NCI-H69 (cell line): ENCODE results near the gene TEAD4.

Experiments used
- DNase-seq: peaks from one replicate; lab custom pipeline; 2025; lab: John Stamatoyannopoulos, UW

The TEAD4 gene

DNA sequence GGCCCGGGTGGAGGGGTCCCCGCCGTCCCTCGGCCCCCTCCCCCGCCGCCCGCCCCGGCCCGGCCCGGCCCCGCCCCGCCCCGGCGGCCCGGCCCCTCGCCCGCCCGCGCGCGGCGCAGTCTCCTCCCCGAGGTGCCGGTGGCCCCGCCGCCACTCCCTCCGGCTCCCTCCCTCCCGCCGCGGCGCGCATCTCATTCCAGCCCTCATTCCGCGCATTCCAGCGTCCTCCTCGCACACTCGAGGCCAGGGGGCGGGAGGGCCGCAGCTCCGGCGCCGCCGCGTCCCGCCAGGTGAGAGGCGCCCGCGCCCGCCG, at the start of gene TEAD4:
Gene TEAD4, plus strand, starts transcription at position 206 of the 313 bp plus-strand sequence.
- peak; percentile 87 for DNase-seq

DNA sequence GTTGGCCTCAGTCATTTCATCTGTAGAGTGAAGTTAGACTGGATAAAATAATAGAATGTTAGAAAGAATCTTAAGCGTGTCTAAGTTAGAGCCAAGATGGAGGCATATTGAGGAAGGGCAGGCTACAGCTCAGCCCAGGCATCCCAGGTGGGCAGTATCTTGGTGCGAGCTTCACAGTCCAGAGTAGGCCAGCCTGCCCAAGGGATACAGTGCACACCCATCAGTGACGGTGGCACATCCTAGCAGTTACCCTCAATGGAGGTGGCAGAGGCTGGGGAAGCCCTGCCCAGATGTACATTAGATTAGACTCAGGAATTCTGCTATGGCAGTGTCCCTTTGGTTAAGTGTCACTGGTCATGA, 47.0 kb upstream of the TEAD4 start:
- no peak for DNase-seq

DNA sequence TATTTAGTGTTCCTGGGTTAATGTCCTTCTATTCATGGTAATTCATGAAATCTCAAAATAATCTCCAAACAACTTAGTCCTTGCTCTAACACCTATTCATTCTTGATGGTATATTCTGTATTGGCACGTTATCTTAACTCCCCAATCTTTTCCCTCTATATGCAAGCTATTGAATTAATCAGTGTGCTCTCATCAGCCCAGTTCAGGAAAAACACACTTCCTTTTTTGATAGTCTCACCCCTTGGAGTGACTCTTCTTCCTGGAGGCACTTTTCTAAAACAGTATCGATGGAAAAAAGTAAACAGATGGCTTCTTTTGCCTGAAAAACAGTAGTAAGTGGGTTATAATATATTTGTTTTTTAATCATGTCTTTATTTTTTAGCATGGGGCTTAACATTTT, 39.9 kb upstream of the TEAD4 start:
- no peak for DNase-seq

DNA sequence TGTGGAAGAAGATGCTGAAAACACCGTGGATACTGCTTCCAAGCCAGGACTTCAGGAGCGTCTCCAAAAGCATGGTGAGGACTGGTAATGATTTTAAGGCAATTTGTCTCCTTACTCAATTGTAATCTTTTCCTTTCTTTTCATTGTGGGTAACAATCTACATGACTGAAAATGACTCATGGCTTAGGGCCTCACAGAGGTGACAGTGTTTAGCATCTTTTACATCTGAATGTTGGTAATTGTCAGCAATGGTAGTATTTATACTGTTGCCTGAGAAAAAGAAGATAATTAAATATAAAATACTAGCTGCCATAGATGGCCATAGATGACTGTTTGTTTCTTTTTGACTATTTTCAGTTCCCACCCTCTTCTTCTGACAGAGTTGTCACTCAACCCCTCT, 36.9 kb upstream of the TEAD4 start:
- no peak for DNase-seq

DNA sequence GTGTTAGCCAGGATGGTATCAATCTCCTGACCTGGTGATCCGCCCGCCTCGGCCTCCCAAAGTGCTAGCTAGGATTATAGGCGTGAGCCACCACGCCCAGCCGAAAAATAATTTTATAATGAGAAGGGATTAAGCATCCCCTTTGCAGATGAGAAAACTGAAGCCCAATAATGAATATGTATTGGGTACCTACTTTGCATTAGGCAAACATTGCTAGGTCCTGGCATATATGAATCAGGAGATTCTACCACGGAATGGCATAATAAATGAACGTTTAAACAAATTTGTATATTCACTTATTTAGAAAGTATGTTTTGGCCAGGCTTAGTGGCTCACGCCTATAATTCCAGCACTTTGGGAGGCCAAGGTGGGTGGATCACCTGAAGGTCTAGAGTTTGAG, 36.1 kb upstream of the TEAD4 start:
- no peak for DNase-seq

DNA sequence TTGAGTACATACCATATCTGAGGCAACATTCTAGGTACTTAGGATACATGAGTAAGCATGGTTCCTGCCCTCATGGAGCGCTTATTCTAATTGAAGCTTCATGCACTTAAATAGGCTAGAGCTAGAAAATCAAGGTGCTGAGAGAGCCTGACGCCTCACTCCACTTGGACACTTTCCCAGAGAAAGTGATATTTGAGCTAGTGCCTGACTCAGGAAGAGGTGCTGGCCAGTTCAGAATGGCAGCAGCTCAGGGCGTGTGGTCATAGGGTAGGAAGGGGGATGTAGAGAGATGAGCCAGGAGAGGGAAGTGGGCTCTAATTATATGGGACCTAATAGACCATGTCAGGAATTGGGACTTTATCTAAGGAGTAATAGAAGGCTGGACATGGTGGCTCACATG, 35.2 kb upstream of the TEAD4 start:
- no peak for DNase-seq

DNA sequence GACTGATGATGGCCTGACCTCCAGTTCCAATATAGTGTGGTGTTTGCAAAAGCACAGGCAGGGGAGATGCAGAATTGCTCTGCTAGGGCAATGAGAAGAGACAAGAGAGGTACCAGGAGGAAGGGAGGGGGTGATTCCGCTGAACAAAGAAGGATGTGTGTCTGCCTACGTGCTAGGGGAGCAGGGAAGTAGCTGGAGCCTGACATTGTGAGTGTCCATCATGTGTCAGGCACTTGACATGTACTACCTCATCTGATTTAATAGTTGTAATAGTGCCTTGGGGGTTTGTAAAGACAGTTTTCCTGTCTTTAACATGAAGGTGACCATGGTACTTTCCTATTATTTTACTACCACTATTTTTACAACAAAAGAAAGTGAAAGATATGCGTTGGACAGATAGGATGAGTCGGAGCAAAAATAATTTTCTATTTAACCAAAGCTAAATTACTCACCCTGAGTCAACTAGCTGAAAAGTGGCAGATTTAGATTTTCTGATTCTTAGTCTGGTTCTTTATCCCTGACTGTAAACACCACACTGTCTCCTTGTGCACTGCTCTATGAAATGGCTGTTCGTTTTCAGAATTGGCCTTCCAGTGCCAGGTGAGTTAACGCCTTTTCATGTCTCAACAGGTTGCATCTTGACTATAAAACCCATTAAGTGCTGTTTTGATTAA, 33.7 kb upstream of the TEAD4 start:
- DNase-seq, result no peak

DNA sequence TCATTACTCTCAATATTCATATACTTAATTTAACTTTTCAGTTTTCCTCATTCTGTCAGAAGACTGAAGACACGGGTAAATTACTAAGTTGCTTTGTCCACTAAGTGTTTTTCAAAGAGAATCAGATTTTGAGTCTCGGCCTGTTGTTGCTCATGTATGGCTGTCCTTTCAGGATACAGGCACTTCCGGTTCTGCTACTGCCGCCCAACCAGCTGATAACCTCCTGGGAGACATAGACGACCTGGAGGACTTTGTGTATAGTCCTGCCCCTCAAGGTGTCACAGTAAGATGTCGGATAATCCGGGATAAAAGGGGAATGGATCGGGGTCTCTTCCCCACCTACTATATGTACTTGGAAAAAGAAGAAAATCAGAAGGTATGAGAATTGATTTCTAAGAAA, 28.3 kb upstream of the TEAD4 start:
- no peak for DNase-seq

DNA sequence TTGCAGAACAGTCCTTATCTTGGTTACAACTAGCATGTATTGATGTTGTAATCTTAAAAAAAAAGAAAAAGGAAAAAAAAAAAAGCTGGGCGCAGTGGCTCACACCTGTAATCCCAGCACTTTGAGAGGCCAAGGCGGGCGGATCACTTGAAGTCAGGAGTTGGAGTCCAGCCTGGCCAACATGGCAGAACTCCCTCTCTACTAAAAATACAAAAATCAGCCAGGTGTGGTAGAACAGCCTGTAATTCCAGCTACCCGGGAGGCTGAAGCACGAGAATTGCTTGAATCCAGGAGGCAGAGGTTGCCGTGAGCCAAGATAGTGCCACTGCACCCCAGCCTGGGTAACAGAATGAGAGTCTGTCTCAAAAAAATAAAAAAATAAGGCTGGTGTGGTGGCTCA, 25.6 kb upstream of the TEAD4 start:
- DNase-seq, result no peak

DNA sequence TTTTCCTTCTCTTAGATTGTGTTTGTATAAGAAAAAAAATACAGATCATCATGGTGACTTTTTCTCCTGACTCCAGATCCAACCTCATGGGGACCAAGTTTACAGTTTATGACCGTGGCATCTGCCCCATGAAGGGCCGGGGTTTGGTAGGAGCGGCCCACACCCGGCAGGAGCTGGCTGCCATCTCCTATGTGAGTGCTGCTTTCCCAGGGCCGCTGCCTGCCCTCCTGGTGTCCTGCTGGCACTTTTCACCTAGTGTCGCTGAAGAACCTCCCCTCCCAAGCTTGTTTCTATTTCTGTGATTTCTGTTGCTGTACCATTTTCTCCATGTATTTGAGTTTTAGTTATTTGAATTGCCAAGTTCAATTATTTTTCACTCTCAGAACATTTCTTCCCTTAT, 24.8 kb upstream of the TEAD4 start:
- DNase-seq, result no peak

DNA sequence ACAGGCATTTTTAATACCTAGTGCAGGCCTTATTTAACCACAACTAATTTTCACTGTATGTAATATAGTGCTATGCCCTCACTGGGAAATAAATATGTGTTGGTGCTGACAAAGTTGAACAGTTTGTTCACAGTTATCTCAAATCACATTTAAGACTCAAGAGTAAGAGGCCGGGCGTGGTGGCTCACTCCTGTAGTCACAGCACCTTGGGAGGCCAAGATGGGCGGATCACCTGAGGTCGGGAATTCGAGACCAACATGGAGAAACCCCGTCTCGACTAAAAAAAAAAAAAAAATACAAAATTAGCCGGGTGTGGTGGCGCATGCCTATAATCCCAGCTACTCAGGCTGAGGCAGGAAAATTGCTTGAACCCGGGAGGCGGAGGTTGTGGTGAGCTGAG, 22.9 kb upstream of the TEAD4 start:
- DNase-seq, result no peak

DNA sequence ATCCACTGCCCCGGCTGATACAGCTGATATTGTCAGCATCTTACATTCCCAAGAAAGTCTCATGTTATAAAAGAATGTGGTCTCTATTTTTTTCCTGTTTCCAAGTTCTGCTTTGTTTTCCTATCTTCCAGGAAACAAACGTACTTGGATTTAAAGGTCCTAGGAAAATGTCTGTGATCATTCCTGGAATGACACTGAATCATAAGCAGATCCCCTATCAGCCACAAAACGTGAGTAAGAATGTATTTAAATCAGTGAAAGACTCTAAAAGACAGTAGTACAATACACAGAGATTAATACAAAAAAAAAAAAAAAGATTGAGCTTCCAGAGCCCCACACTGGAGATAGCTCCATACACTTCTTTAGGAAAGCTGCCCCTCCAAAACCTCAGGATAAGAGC, 21.7 kb upstream of the TEAD4 start:
- DNase-seq, result no peak

DNA sequence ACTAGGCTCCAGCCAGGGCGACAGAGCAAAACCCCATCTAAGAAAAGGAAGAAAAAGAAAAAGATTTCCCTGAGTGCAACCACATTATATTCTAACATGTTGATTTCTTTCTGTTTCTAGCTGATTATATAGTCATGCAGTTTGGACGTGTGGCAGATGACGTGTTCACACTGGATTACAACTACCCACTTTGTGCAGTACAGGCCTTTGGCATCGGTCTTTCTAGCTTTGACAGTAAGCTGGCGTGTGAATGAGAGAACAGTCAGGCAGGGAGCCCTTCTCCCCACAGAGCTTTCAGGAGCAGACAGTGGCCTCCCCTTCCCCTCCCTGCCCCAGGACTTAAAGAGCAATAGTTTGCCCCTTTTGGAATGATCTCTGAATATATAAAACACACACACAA, 20.0 kb upstream of the TEAD4 start:
- DNase-seq, result no peak

DNA sequence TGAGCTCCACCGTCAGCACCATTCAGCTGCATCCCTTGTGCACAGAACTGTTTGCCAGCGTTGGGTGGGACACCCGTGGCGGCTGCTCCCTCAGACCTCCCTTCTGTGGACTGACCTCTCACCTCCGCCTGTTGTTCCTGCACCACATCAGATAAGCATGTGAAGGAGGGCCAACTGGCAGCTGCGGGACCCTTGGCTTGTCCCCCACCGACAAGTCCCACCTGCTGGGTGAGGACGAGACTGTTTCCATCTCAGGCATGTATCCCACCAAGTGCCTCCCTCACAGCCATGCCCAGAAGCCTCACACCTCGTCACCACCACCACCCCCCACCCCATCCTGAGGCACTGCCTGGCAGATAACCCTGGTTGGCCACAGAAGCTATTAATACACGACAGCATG, 18.6 kb upstream of the TEAD4 start:
- no peak for DNase-seq

DNA sequence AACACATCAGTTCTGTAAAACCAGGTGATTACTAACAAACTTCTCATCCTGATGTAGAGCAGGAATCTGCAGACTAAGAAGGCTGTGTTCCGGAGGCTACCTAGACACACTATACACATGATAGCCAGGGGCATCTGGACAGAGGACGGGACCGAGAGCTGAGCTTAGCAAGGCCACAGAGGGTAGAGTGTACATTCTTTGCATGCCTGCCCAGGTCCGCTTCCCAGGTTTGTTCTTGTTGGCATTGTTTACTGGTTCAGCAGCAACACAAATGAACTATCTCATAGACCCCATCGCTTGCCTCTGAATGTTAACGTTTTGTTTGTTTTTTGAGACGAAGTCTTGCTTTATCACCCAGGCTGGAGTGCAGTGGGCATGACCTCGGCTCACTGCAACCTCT, 17.7 kb upstream of the TEAD4 start:
- DNase-seq, result no peak

DNA sequence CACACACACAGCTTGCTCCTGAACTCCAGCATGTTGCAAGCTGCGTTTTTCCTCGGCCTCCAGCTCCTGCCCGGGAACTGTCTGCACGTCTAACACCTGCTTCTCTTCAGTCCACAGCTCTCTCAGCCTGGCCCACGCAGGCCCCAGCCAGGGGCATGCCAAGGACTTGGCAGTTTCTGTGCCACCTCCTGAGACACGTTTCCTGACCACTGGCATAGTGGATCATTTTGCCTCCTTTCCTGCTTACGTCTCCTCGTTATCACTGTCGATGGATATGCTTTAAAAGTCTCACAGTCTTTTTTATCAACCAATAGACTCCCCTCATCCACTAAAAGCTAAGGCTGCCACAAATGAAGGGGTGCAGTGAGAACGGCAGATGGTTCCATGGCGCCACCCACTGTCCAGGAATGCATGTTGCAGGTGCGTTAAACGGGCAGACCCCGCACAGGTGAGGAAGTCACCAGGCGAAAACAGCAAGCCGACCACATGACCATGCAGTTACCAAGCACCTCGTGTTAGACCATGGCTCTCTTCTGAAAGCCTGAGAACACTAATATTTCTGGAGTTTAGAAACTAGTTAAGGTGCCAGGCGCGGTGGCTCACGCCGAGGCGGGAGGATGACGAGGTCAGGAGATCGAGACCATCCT, 14.7 kb upstream of the TEAD4 start:
- DNase-seq, result peak; percentile 81

DNA sequence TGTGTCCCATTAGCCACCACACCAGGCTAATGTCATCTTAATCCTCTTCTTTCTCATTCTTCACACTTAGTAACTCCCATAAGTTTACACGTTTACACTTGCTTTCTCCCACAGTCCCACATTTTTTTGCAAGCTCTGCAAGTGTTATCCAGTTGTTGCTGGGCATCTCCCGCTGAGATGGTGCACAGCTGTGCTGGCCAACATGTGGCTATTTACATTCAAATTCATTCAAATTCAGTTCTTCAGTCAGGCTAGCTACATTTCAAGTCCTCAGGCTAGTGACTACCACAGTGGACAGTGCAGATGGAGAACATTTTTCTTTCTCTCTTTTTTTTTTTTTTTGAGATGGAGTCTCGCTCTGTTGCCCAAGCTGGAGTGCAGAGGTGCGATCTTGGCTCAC, 9.8 kb upstream of the TEAD4 start:
- DNase-seq, result no peak

DNA sequence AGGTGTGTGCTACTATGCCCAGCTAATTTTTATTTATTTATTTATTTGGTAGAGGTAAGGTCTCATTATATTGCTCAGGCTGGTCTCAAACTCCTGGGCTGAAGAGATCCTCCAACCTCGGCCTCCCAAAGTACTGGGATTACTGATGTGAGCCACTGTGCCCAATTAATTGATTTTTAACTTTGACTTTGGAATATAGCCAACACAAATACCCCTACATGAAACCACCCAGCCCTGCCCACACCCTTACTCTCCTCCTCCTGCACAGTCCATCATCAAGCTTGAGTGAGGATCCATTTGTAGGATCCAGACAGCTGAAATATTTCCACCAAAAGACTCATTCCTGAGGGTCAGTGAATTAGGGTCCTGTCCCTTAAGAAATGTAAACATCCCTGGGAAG, 3.3 kb upstream of the TEAD4 start:
- DNase-seq, result no peak

DNA sequence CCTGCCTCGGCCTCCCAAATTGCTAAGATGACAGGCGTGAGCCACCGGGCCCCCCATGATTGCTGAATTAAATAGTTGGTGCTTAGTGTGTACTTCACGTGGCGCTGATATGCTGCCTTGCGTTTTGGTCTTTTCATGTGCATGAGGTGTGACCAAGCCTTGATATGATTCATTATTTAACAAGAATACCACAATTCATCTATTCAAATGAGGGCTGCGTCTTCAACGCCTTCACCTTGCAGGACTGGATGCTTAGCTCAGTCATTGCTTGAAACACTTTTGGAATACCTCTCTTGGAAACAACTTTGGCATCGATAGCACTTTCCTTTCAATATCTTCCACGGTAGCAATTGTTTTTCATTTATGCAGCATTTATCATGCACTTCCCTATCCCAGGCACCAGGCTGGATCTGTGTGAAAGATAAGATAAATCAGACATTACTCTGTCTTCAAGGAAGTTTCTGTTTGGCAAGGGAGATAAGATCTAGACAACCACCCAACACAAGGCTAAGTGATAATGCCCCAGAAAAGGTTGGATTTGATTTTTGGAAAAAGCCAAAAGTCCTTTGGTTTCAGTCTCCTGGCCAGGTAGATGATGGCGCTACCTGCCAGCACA, 1.3 kb upstream of the TEAD4 start:
- DNase-seq, result peak; percentile 45

DNA sequence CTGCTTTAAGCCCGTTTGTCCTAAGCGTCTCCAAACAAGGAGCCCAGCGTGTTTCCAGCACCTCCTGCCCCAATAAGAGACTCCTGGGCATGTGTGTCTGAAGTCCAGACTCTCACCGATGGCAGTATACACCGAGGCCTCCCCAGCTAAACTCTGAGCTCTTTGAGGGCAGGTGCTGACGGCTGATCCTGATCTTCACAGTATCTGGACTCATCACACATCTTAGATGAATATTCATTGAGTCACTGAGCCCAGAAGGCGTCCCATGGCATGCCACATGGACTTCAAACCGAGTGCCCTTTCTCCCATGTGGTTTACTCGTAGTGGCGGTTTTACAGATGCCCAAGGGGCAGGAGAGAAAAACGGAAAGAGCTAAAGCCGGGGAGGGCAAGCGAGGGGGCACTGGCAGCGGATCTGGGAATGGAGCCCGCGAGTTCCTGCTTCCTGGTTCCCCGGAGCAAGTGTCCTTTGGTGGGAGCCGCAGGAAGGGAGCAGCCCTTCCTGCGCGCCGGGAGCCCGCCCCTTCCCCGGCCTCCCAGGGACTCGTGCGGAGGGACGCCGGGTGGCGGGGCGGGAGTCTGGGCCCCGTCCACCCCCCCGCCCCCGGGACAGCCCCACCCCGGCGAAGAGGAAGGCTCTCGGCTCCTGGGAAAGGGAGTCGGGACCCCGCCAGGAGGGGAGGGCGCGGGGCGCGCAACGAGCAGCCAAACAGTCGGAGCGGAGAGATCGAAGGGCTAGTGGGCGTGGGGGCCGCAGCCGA, 585 bp upstream of the TEAD4 start:
- DNase-seq, result peak; percentile 83

DNA sequence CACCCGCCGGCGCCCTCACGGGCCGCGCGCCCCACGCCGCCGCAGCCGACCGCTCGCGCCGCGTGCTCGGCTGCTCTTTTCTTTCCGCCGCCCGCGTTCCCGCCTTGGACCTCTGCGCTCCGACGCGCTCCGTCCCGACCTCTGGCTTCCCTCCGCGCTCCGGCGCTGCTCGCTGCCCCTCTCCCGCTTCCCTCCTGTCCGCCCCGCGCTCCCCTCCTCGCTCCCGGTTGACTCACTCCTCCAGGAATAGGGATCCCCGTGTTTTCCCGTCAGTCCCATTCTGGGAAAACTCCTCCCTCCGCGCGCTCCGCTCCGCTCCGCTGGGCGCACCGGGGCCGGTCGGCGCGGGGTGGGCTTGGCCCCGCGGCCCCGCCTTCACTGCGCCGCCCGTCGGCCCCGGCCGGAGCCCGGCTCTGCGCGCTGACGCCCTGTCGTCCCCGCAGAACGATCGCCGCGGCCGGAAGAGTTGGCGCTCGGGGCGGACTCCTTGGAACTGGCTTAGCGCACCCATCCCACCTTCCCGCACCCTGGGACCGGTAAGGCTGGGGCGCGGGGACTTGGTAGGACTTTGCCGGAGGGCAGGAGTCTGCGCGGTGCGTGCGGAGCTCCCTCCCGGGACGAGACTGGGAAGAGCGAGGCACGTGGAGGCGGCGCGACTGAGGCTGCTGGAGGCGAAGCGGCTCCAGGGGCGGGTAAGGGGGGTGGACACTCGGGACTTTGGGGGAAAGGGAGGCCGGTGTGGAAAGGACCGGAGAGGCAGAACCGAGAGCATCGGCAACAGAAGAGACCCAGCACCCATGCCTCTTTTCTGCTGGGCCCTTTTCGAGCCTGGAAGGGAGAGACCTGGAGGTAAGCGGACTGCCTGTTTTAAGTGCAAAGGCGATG, 550 bp downstream of the TEAD4 start:
- DNase-seq, result peak; percentile 79

DNA sequence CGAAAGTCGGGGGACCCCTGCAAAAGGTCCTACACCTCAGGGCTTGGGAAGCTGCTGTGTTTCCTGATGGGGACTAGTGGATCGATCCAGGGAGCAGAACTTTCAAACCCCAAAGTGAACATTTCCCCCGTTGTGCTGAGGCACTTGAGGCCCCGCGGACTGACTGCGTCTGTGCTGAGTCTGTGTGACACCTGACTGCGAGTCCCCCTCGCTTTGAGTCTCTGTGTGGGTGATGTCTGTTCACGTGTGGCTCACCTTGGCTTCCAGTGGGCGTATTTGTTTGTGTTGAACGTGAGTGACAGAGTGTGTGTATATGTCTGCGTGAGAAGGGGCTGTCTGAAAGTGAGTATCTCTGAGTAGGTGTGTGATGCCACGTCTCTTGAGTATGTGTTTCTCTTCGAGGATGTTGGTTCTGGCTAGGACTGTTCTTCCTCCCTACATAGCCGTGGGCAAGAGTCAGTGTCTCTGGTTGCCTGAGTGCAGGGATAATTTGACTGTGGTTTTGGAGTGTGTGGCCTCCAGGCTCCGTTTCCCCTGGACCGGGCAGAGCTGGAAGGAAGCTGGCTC, 1.3 kb downstream of the TEAD4 start:
- peak; percentile 44 for DNase-seq
